CD4-positive, alpha-beta T cell treated with Interleukin-15 for 1 hour (primary cell): ENCODE measurements around the gene SETD1A.

Experiments
- DNase-seq: peaks from one replicate; pipeline ENCODE4 v3.0.0-alpha.2; 2020

The SETD1A gene

GRCh38 chr16:30957456-30958174 is at the start of gene SETD1A:
TSS of gene SETD1A (plus strand) at chr16:30957754. CDS start at chr16:30958732, 978 bp downstream.
- peak; percentile 96 for DNase-seq

DNA sequence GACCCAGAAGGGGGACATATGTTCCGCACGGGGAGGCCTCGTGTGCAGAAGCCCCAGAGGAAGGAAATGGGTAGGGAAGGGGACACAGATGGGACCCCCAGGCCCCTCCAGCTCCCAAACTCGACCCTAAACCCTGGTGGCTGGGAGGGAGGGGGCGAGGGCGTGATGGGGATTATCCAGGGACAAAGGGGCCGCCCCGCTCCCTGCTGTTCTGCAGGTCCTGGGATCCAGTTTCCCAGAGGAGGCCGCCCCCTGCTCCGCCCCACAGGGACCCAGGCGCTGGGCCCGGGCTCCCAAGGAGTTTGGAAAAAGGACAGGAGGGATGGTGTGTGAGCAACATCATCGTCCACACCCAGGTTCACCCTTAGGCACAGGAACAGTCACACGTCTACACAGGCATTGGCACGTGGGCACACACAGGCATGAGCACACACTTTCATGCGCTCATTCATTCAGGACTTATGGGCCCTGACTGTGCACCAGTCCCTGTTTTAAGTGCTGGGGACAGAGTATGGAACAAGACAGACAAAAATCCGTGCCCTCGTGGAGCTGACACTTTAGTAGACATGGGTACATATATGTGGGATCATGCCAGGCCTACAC is 47.0 kb upstream of the SETD1A start:
- no peak for DNase-seq

- no peak for DNase-seq
Observed at GRCh38 chr16:30912794-30913412, 44.7 kb upstream of the SETD1A start.

GRCh38 chr16:30914830-30915229 is 42.7 kb upstream of the SETD1A start:
- no peak for DNase-seq

DNA sequence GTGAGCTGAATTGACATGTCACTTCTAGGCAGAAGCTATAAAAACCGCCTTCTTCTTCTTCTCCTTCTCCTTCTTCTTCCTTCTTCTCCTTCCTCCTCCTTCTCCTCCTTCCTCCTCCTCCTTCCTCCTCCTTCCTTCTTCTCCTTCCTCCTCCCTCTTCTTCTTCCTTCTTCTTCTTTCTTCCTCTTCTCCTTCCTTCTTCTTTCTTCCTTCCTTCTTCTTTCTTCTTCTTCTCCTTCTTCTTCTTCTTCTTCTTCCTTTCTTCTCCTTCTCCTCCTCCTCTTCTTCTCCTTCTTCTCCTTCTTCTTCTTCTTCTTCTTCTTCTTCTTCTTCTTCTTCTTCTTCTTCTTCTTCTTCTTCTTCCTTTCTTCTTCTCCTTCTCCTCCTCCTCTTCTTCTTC is 38.9 kb upstream of the SETD1A start:
- DNase-seq, result no peak

- no peak for DNase-seq
Observed at GRCh38 chr16:30920891-30921290, 36.7 kb upstream of the SETD1A start.

DNA sequence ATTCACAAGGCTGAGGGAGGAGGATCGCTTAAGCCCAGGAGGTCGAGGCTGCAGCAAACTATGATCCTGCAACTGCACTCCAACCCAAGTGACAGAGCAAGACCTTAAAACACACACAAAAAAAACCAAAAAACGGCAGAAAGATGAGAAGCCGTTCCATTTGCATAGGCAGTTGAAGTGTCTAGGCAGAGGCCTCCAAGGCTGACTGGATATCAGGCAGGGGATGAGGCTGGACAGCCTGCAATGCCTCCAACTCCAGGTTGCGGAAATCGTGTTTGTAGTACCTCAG is 36.2 kb upstream of the SETD1A start:
- no peak for DNase-seq

DNA sequence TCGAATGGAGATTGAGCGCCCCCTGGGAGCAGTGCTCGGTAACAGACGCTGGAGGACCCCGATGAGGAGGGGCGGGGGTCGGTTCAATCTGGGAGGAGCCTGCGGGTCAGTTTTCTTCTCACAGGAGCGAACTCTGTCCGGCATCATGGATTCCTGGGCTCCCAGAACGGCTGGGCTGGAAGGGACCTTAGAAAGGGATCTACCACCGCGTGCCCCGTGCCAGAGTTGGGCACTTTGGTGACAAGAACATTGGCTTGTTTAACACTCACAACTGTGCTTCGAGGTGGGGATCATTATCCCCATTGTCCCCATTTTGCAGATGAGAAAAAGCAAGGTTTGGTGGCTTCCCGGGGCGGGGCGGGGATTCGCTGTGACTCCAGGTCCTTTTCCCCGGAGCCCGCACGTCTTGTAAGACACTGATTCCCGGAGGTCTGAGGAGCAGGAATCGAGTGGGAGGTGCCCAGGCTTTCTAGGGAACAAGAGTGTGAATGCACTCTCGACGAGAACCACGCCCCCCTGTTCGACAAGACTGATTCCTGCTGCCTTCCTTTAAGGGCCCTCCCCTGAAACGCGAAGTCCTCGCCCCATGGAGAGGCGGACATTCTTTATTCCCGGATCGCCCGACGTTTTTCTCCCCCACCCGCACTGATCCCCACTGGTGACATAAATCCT is 35.7 kb upstream of the SETD1A start:
- DNase-seq, result peak; percentile 85

DNA sequence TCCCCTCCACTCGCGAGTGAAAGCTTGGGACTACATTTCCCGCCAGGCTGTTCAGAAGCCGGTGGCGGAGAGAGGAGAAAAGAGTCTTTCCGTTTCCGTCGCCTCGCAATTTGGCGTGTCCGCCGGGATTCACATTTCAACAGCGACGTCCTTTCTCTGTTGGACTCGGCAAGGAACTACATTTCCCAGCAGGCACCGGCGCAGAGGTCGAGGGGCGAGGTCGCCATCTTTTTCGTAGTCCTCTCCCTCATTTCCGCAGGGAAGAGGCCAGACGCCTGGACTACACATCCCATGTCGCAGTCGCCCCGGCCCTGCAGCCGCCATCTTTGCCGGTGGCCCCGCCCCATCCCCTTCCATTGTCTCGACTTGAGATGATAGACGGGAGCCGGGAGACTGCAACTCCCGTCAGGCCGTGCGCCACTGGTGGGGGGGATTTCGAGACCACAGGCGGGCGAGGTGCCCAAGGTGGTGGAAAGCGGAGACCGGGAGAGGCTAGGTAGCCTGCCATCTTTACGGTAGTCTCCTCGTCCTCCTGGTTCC is 35.1 kb upstream of the SETD1A start:
- peak; percentile 100 for DNase-seq

GRCh38 chr16:30922960-30923535 is 34.5 kb upstream of the SETD1A start:
- DNase-seq, result peak; percentile 98

GRCh38 chr16:30923554-30924075 is 33.9 kb upstream of the SETD1A start, which contains the start of gene FBXL19:
TSS of gene FBXL19 (plus strand) at chr16:30923572. CDS start at chr16:30925755, 2,183 bp downstream.
- no peak for DNase-seq

- no peak for DNase-seq
Observed at GRCh38 chr16:30924076-30924912, 33.3 kb upstream of the SETD1A start.

DNA sequence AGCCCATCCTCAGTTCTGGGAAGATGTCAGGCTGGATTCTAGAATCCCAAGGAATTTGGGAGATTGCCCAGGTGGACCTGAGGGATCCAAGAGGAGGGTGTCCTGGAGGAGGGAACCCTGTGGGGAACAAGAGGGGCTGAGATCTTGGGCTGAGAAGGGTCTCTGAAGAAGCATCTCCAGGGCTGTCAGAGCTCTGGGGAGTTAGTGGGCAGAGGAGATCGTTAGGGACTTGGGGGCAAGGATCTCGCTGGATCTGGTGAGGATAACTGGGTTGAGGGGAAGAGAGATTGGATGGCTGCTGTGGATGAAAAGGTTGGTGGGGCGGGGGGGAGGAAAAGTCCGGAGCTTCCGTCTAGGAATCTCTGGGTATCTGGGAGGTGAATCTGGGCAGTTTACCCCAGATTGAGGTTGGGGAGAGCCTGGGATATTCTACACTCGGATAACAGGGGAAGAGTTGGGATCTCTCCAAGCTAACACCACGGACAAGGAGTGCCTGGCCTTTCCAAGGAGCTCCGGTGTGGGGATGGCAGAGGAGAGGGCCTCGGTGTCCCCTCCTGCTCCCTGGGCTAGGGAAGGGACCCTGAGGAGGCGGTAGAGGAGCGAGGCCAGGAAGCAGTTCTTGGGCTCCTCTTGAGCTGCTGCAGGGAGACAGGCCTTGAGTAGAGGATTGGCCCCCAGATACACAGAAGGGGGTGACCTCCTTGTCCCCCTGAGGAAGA is 32.5 kb upstream of the SETD1A start:
- no peak for DNase-seq

DNA sequence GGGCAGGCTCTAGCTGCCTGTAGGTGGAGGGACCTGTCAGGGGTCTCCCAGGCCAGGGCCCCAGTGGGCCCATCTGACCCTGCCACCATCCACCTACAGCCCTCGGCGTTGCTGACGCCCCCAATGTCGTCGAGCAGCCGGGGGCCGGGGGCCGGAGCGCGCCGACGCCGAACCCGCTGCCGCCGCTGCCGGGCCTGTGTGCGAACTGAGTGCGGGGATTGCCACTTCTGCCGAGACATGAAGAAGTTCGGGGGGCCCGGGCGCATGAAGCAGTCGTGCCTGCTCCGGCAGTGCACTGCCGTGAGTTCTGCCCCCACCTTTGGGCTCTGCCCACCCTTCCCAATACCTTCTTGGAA is 31.9 kb upstream of the SETD1A start:
- DNase-seq, result no peak

DNA sequence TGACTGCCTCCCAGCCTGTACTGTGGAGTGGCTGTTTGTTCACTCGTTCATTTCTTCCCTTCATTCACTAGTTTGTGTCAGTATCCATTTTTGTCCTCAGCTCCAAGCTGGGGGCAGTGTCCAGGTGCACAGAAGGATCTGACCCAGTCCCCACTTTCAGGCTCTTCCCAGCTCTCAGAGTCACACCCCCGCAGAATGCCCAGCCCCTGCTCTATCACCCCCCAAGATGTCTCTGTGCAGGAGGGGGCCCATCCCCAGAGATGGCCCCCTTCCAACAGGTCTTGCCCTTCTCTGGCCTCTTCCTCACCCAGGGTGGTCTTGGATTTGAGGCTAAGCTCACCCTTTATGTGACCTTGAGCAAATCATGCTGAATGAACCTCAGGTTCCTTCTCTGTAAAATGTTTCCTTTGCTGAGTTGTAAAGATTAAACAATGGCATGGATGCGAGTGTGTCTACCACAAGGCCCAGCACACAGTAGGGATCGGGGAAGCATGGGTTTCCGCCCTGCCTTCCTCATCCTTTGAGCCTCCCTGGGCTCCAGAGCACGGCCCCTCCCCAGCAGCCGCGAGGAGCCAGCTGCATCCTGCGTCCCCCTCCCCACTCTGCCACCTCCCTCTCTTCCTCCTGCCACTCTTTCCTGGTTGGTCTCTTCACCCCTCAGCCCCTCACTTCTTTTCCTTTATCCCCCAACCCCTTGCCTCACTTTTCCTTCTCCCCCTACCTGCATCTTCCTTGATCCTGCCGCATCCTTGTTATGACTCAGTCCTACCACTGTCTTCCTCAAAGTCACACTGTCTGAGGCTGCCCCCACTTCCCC is 31.4 kb upstream of the SETD1A start:
- no peak for DNase-seq

DNA sequence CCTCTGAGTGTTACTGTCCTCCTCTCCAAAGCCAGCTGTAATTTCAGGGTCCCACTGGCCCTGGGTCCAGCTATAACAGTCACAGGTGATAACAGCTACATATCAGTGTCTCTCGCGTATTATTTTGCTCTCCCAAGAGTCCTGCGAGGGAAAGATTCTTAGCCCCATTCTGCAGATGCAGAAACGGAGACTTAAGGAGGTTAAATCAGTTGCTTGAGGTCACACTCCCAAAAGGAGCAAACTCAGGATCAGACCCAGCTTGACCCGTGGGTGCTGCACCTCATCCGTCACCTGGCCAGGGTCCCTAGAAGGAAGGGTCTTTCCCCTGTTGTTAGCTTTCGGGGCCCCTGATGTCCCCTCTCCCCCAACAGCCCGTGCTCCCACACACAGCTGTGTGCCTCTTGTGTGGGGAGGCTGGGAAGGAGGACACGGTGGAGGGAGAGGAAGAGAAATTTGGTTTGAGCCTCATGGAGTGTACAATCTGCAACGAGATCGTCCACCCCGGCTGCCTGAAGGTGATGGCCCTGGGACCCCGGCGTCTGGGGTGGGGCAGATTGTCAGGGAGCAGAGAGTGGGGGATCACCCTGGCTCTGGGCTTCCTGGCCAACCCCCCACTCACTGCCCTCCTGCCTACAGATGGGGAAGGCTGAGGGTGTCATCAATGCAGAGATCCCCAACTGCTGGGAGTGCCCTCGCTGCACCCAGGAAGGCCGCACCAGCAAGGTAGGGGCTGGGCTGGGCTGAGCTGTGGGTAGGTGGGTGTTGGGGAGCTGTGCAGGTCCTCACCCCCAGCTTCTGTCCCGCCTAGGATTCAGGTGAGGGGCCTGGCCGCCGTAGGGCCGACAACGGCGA is 30.4 kb upstream of the SETD1A start:
- no peak for DNase-seq

- DNase-seq, result peak; percentile 52
Observed at GRCh38 chr16:30927789-30928378, 29.7 kb upstream of the SETD1A start.

DNA sequence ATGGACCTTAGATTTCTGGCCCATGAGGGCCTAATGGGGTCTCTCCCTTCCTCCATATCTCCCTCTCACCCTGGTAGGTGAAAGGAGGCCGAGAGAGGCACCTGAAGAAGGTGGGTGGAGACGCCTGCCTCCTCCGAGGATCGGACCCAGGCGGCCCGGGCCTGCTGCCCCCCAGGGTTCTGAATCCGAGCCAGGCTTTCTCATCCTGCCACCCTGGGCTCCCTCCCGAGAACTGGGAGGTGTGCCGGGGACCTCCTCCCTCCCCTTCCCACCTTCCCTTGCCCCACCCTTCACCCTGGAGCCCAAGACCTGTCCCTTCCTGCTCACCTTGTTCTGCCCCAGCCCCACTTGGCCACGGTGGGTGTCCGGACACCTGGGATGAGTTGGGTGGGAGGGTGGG is 29.2 kb upstream of the SETD1A start:
- no peak for DNase-seq

- DNase-seq, result no peak
Observed at GRCh38 chr16:30929167-30929566, 28.4 kb upstream of the SETD1A start.
